SW480 (cell line): ENCODE results near the gene C5orf52.
"Not testable (repeated sequence)": the region's sequence is repeated elsewhere in the genome, so short reads cannot be mapped to it uniquely, and the experiment has no call there.

Source experiments
- DNase-seq: peaks from one replicate; pipeline ENCODE4 v3.0.0-alpha.2; 2016; ENCODE audit warnings: low spot score

C5orf52 gene

DNA sequence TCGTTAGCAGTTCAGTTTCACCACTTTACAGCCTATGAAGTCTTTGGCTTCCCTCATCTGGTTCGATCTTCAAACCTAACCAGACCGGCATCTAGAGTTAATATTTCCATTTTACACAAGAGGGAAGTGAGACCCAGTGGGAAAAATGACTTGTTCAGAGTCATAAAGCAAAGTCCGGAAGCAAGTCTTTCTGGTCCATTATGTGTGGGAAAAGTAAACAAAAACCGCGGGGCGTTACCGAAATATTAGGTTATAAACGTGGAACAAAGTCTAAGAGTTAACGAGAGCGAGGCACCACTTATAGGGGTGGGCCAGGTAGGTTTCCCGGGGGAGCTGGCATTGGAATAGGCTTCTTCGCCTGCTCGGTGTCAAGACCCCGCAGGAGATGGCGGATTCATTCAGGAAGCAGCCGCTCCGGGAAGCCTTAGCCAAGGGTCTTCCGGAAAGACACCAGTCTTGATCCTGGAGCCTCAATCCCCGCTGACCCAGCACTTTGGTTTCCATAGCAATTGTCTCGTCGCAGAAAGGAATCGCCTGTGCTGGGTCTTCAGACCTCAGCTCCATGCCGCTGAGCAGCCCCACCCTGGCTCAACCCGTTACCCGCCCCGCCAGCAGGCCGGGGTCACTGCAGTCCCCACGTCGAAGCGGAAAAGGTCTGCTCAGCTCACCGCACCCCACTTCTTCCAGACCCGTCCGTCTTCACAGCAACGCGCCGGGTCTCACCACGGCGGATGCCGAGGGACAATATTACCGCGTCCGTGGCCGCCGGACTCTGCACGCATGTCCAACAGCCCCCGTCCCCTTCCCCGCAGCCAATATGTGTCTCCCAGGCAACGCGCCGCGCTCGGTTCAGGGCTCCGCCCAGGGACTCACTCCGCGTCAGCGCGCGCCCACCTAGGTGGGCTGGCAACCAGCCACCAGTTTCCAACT lies at the start of gene C5orf52:
TSS of gene C5orf52 (plus strand) at position 872 of the 930 bp plus-strand sequence. CDS start 82 bp downstream, outside the sequence.
- peak; percentile 64 for DNase-seq

DNA sequence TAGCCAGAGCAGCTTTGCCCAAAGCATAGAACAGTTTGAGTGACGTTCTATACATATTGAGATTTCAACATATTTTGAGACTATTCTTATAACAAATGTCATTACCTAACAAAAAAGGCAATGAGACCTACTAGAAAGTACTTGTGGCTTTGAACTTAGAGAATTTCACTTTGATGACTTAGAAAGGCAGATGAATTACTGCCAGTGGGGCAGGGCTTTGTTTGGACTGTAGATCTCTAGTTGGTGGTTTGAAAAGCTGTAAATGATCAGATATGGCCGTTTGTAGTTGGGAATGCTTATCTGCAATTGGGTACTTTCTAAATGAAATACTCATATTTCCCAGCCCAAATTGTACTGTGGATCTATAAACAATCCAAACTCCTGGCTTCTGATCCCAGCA lies 47.2 kb upstream of the C5orf52 start:
- no peak for DNase-seq

DNA sequence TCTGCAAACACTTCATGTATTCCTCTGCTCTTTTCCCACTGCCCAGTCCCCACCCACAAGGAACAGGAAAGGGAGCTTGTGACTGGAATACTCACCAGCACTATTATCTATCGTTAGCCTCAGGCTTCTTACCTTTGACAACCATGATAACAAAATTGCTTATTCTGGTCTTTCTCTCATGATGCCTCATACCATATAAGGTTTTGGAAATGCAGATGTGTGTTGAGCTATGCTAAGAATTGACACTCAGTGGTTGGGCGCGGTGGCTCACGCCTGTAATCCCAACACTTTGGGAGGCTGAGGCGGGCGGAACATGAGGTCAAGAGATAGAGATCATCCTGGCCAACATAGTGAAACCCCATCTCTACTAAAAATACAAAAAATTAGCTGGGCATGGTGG lies 44.5 kb upstream of the C5orf52 start:
- no peak for DNase-seq

DNA sequence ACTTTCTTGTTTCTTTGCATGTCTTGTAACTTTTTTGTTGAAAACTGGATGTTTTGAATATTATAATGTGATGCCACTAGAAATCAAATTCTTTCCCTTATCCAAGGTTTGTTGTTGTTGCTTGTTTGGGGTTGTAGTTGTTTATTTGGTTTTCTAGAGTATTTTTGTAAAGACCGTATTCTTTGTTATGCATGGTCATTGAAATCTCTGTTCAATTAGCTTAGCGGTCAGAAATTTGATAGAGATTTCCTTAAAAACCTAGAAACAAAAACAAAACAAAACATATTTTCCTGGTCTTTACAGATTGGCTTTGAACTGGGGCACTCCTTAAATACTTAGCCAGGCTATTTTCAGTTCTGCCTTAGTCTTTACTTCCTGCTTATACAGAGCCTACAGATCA lies 41.0 kb upstream of the C5orf52 start:
- DNase-seq = no peak

DNA sequence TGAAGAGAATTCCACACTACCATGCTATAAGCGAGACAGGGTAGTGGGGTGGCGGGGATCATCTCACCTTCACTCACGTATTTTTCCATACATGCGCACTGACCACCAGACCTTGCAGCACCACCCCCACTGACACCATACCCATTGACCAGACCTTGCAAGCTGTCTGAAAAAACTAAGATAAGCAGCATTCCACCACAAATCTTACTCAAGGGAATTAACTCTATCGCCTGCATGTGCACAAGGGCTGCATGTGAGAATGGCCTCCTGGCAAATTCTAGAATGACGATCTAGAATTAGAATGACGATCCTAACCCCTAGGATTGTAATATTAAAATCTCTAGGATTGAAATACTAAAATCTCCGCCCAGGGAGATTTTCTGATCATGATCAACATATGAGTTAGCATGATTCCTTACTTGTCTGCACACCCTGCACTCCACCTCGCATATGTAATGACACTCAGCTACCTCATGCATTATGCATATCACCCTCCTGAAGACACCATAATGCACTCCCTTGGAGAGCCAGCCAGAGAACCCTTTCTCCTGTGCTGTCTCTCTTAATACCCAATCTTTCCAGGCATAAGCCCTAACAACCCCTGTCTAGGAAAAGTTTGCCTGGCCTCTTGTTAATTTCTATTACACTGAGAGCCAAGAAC lies 30.8 kb upstream of the C5orf52 start:
- no peak for DNase-seq

DNA sequence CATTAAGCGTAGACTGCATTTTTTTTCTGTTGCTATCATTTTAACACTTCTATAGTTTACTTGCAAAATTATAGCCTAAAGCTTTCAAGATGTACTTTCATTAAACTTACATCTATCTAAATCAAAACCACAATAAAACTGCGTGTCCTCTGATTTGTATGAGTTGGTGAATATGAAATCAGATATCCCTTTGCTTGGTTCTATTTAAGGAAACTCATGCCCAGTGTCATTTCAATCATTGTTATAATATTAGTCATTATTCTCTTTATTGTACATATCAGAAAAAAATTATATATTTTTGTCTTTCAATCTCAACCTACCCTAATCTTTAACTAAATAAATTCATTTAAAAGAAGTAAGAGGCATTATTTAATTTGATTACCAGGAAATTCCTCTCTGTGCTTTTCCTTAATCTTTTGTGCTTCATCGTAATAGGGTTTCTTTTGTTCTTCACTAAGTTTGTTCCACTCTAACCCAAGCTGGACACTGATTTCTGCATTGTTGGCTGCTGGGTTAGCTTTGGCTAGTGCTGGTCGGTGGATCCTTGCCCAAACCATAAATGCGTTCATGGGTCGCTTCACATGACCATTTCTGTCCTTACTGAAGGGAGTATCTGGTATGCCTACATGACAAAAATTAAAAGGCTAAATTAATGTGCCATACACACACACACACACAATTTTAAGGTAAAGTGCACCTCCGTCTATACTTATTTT lies 22.9 kb upstream of the C5orf52 start:
- no peak for DNase-seq

DNA sequence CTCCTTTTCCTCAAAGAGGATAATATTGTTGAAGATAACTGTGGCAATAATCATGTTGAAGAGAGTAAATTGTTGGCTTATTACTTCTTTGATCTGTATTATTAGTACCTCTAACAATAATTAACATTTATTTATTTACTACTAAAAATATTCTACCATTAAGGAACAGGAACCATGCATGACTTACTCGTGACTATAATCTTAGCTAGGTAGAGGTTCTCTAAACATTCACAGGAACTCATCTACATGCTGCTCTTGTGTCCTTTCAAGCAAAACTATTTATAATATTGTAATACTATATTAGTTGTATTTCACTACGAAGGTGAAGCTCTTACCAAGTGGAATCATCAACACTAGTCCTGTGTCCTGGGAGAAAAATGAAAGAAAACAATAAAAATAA lies 22.2 kb upstream of the C5orf52 start:
- no peak for DNase-seq

DNA sequence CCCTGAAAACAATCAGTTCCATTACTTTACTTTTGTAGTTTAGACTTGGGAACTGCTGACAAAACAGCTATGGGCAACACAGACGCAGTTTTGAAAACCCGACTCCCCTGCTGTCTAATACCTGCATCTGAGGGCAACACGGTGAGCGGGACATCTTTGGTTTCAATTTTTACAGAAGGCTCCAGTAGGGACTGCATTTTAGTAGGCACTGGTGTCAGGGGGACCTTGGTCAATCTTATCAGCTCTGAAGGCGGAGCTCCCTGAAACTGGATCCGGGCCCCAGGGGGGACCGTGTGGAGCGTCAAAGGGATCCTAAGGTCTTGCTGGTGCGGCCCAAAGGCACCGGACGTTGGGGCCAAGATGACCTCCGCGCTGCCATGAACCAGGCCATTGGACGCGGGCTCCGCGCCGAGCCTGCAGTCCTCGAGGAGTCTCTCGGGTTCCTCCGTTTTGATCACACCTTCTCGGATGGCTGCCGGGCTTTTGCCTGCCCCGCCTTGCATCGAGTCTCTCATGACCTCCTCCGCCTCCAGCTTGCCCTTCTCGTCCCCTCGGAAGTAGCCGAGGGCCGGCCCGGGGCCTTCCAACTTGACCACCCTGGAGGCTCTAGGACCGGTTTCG lies 20.2 kb upstream of the C5orf52 start:
- no peak for DNase-seq

DNA sequence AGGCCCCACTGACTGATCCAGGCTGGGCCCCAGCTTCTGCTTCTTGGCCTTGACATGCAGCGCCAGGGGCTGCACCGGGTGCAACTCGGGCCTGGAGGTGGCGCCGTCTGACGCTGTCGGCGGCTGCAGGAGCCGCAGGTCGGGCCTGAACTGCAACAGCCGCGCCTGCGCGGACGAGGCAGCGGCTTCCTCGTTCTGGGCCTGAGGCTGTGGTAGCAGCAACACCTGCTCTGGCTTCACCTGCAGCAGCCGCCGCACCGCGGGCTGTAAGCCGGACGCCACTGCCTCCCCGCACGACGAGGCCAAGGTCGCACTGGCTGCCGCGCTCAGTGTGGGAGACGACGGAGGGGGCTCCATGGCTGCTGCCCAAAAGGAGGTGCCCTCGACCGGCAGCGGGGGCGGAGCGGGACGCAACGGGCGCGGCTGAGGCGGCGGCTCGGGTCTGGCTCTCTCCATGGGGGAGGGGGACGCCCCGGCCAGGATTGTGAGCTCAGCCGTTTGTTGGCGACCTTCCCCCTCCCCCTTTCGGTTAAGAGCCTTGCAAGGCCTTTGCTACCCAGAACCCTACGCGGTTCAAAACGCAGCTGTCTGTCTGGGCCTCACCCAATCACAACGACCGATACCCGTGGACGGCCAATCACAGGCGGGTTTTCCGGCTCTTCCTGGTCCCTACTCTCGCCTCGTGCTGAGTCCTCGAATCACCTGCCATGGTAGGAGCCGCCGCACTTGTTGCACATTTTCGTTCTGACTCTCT lies 19.5 kb upstream of the C5orf52 start:
- DNase-seq = no peak

DNA sequence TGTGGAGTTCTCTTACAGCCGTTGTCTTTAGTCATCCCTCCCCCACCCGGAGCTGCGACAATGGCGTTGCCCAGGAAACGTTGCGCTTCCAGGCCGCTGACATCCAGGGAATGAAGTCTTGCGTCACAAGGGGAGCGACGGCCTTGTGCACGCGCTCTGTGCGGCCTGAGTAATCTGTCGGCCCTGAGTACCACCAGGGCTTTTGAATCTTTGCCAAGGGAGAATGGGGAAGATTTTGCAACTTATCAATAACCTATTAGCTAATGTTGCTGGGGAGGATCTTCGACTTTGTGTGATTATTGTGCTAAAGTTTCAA lies 19.0 kb upstream of the C5orf52 start, which contains the start of gene SOX30:
TSS of gene SOX30 (minus strand) at position 62 of the 316 bp plus-strand sequence. CDS start 360 bp downstream, outside the sequence.
- no peak for DNase-seq

DNA sequence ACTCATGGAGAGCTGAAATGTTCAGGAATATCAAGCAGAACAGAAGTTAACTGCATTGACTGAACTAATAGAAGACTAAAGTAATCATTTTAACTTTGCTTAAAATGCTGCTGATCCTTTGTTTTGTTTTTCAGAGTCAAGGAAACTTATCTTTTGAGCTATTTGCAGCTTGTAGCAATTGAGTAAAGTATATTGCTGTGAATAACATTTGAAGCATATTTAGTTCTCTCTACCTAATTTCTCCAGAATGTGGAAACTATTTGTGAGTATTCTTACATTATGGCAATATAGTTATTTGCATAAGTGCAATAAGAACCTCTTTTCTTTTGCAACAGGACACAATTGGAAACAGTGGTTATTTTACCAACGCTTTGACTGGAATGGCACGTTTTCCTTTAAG lies 13.8 kb upstream of the C5orf52 start:
- DNase-seq = no peak

DNA sequence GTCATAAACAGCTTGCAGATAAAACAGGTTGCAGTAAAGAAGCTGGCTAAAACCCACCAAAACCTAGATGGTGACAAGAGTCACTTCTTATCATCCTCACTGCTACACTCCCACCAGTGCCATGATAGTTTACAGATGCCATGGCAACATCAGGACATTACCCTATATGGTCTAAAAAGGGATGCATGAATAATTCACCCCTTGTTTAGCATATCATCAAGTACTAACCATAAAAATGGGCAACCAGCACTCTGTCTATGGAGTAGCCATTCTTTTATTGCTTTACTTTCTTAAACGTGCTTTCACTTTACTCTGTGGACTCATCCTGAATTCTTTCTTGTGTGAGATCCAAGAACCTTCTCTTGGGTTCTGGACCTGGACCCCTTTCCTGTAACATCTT lies 12.4 kb upstream of the C5orf52 start:
- DNase-seq = no peak

DNA sequence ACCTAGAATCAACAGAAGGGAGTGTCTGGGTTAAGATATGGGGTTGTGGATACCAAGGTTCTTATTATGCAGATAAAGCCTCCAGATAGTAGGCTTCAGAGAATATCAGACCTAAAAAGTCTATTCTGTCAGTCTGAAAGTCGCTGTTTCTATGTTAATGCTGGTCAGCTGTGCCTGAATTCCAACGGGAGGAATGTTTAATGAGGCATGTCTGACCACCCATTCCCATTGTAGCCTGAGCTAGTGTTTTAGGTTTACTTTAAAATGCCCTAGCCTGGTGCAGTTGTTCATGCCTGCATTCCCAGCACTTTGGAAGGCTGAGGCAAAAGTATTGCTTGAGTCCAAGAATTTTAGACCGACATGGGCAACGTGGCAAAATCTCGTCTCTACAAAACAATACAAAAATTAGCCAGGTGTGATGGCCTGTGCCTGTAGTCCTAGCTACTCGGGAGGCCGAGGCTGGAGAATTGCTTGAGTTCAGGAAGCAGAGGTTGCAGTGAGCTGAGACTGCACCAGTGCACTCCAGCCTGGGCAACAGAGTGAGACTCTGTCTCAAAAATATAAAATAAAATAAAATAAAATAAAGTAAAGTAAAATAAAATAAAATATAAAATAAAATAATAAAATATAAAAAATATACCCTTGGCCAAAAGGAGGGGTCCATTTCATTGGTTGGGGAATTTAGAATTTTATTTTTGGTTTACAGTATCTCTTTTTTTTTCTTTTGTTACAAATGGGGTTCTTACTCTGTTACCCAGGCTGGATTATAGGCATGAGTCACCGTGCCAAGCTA lies 11.3 kb upstream of the C5orf52 start:
- DNase-seq = no peak

DNA sequence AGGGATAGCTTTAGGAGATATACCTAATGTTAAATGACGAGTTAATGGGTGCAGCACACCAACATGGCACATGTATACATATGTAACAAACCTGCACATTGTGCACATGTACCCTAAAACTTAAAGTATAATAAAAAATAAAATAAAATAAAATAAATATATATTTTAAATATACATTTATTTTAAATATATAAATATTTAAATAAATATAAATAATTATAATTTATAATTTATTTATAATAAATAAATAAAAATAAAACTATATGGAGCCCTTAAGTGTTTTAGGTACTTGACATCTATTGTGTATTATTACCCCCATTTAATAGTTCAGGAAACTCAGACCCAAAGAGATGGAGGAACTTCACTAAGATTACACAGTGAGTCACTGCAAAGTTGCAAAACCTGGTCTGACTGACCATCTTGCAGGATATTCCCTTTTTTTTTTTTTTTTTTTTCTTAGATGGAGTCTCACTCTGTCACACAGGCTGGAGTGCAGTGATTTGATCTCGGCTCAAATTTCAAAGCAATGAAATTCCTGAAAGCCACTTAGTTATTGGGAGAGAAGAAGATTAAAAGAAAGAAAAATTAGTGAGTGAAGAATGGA lies 5.8 kb upstream of the C5orf52 start:
- peak; percentile 58 for DNase-seq

DNA sequence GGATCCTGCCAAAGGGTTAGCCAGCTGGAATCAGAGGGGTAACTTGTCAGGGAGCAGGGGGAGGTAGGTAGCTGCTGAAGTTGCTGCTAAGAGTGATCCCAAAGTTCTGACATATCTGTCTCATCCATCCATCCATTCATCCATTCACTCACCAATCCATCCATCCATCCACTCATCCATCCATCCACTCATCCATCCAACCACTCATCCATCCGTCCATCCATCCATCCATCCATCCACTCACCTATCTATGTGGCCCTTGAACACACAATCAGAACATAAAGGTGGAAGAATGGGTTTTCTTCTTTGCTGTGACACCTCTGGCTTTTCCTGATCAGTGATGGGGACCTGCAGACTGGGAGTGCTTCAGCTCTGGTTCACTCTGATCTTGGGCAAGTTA lies 3.0 kb upstream of the C5orf52 start:
- DNase-seq = no peak

DNA sequence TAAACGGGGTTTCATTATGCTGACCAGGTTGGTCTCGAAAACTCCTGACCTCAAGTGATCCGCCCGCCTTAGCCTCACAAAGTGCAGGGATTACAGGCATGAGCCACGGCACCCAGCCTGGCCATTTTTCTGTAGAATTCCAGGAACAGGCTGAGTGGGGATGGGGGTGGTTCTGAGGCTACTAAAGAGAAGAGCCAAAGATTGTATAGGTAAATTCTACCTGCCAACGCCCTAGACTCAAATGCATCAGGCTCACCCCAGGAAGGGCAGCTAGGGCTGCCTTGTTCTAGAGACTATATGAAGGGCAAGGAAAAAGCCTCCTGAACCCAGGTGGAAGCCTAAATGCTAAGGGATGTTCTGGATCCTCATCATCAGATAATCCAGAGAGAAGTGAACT lies 1.6 kb upstream of the C5orf52 start:
- DNase-seq = no peak

DNA sequence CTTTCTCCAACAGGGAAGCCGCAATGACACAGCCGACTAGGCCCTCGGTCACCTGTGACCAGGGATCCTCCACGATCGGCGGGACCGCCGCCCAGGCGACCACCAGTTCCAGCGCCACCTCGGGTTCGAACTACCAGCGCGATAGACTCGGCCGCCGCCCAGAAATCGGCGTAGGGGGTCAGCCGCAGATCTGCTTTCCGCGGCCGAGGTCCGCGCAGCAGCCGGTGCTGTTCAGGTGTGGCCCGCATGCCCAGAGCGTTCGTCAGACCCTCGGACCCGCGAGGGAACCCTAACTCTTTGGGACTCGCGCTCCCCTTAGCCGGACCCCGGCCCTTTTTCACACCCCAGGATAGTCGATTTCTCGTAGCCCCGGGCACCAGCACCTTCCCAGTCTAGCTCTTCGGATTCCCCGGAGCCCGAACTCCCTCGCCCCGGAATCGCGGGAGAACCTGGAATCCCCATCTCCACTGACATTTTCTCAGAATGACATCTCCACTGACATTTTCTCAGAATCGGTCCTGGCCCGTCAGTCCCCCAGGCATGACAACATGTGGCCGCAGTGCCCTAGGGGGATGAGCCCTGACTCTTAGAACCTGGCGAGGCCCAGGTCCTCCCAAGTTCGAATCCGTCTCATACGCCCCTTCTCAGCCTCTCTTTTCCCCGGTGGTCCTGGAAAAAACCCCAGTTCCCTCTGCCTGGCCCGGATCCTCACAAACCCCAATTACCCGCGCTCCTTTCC lies 428 bp downstream of the C5orf52 start:
- no peak for DNase-seq

DNA sequence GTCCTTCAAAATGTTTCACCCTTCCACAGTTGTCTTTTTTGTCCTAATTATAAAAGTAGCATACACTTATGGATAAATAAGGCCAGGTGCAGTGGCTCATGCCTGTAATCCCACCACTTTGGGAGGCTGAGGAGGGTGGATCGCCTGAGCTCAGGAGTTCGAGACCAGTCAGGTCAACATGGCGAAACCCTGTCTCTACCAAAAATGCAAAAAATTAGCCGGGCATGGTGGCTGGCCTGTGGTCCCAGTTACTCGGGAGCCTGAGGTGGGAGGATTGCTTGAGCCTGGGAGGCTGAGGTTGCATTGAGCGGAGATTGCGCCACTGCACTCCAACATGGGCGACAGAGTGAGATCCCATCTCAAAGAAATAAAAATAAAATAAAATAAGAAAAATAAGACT lies 1.6 kb downstream of the C5orf52 start:
- DNase-seq = no peak

DNA sequence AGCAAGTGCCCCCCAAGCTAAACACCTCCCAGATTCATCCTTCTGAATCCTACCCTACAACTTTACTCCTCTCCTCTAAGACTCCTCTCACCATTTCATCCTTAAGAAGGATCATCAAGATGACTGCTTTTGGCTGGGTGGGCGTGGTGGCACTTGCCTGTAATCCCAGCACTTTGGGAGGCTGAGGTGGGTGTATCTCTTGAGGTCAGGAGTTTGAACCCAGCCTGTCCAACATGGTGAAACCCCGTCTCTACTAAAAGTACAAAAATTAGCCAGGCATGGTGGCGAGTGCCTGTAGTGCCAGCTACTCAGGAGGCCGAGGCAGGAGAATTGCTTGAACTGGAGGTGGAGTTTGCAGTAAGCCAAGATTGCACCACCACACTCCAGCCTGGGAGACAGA lies 3.0 kb downstream of the C5orf52 start:
- DNase-seq = not testable (repeated sequence)

DNA sequence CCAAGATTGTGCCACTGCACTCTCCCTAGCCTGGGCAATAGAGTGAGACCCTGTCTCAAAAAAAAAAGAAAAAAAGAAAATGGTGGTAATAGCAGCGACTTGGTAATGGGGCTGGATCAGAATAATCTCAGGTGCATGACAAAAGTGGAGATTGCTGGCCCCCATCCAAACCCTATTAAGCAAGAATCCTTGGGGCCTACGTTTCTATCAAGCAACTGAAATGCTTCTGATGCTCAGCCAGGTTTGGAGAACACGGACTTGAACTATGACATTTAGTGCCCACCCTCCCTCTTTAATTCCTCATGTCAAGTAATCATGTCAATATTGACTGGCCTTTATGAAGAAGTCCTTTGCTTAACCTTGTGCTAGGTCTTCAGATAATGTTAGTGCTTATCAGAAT lies 6.6 kb downstream of the C5orf52 start:
- DNase-seq = no peak
